Uterus (tissue), 2 donors: ENCODE data around the gene SMAD2.

Source experiments
- POLR2A ChIP-seq, 2 donors: fragments of 450-650 bp; IDR thresholded peaks; one replicate each; pipeline ENCODE4 v1.6.1; 2016; ENCODE audit warnings: antibody characterized with exemption in 2 of 2, mild to moderate bottlenecking in 1 of 2, moderate library complexity in 1 of 2
- TF ChIP-seq, protein P1 (sequence below), 4 experiments: fragments of 200-600 bp in 2 of 4; fragments of 450-650 bp in 2 of 4; sonication (generic) in 2 of 4; IDR thresholded peaks; one replicate each; pipeline ENCODE4 v1.5.1; 2016 to 2019; ENCODE audit warnings: antibody characterized with exemption in 4 of 4, mild to moderate bottlenecking in 2 of 4, moderate library complexity in 1 of 4

DNA sequence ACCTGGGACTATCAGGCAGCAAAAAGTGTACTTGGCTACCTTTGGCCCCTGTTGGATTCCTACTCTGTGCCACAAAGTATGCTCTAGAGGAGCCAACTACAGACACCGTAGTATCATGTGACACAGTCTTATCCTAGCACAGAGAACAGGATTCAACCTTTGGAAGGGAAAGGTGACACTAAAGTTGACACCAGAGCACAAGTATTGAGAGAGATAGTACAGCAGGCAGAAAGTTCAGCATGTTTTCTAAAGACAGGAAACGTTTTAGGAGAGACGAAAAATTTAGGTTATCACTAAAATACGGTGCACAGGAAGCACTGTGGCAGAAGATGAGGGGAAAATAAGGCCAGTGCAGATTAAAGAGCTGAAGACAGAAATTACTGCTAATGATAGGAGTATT lies 18.6 kb downstream of the SMAD2 start:
- TF ChIP-seq, protein P1, sequence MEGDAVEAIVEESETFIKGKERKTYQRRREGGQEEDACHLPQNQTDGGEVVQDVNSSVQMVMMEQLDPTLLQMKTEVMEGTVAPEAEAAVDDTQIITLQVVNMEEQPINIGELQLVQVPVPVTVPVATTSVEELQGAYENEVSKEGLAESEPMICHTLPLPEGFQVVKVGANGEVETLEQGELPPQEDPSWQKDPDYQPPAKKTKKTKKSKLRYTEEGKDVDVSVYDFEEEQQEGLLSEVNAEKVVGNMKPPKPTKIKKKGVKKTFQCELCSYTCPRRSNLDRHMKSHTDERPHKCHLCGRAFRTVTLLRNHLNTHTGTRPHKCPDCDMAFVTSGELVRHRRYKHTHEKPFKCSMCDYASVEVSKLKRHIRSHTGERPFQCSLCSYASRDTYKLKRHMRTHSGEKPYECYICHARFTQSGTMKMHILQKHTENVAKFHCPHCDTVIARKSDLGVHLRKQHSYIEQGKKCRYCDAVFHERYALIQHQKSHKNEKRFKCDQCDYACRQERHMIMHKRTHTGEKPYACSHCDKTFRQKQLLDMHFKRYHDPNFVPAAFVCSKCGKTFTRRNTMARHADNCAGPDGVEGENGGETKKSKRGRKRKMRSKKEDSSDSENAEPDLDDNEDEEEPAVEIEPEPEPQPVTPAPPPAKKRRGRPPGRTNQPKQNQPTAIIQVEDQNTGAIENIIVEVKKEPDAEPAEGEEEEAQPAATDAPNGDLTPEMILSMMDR (IDR thresholded peaks at IDR 0.05), result no peak
- TF ChIP-seq POLR2A (IDR thresholded peaks at IDR 0.05), result no peak
